SU-DHL-6 (cell line): Measurements from ENCODE around the gene ARHGAP40.

Source experiments
- H2AFZ ChIP-seq: fragments of 200-600 bp; sonication (generic); 2 replicates; pipeline ENCODE4 v1.6.1; 2014; ENCODE audit warnings: low read depth, mild to moderate bottlenecking, moderate library complexity, mixed read lengths, antibody characterized with exemption, low read length; ENCODE audit not compliant: severe bottlenecking
- H3F3A ChIP-seq: fragments of 200-600 bp; shearing (Covaris generic); 2 replicates; pipeline ENCODE4 v1.6.0; 2016; ENCODE audit warnings: antibody characterized with exemption, mild to moderate bottlenecking; ENCODE audit not compliant: insufficient read depth
- H3K27ac ChIP-seq: fragments of 200-600 bp; sonication (generic); 2 replicates; pipeline ENCODE4 v1.5.1; 2016; ENCODE audit warnings: low read depth, mild to moderate bottlenecking, low read length, moderate library complexity, mixed read lengths
- H3K27me3 ChIP-seq: fragments of 200-600 bp; sonication (generic), shearing (Covaris generic); 2 replicates; pipeline ENCODE4 v1.6.0; 2014; ENCODE audit warnings: mild to moderate bottlenecking, low read length
- H3K36me3 ChIP-seq: fragments of 200-600 bp; sonication (generic); 2 replicates; pipeline ENCODE4 v1.6.1; 2014; ENCODE audit warnings: mild to moderate bottlenecking, low read length, mixed read lengths
- H3K4me2 ChIP-seq: fragments of 300-600, 200-600 bp; shearing (Covaris generic), sonication (generic); 2 replicates; pipeline ENCODE4 v1.6.0; 2014; ENCODE audit warnings: low read length, low read depth, mild to moderate bottlenecking; ENCODE audit not compliant: poor library complexity, severe bottlenecking
- H3K4me3 ChIP-seq: fragments of 200-600 bp; sonication (generic); 2 replicates; pipeline ENCODE4 v1.5.1; 2014; ENCODE audit warnings: antibody characterized with exemption, low read length, mild to moderate bottlenecking, mixed read lengths; ENCODE audit not compliant: insufficient read depth, poor library complexity, severe bottlenecking
- H3K79me2 ChIP-seq: fragments of 200-600 bp; sonication (generic); 2 replicates; pipeline ENCODE4 v1.6.1; 2014; ENCODE audit warnings: mild to moderate bottlenecking, low read length, moderate library complexity; ENCODE audit not compliant: insufficient read depth
- H3K9ac ChIP-seq: fragments of 200-600 bp; sonication (generic); 2 replicates; pipeline ENCODE4 v1.7.0; 2014; ENCODE audit warnings: mild to moderate bottlenecking, low read length
- H3K9me2 ChIP-seq: fragments of 200-600 bp; sonication (generic); replicated peaks from 2 replicates; pipeline ENCODE4 v1.6.1; 2014; ENCODE audit warnings: low read length; ENCODE audit not compliant: insufficient read depth
- H3K9me3 ChIP-seq: fragments of 200-600 bp; sonication (generic); 2 replicates; pipeline ENCODE4 v1.6.1; 2014; ENCODE audit warnings: low read length, mixed read lengths; ENCODE audit not compliant: insufficient read depth
- H4K20me1 ChIP-seq: fragments of 200-600 bp; sonication (generic); 2 replicates; pipeline ENCODE4 v1.6.1; 2014; ENCODE audit warnings: low read depth, mild to moderate bottlenecking, antibody characterized with exemption, low read length, moderate library complexity, mixed read lengths
- CTCF ChIP-seq: fragments of 200-600 bp; sonication (generic); IDR thresholded peaks from one replicate; pipeline ENCODE4 v1.5.1; 2017; ENCODE audit warnings: antibody characterized with exemption, mild to moderate bottlenecking, low read length, moderate library complexity; ENCODE audit not compliant: insufficient read depth, poor library complexity, severe bottlenecking
- EZH2phosphoT487 ChIP-seq: fragments of 200-600 bp; sonication (generic), shearing (Covaris generic); conservative IDR thresholded peaks from 2 replicates; pipeline ENCODE4 v1.6.1; 2018; ENCODE audit warnings: mild to moderate bottlenecking, antibody characterized with exemption, low read length, moderate library complexity, mixed read lengths

Gene ARHGAP40

DNA sequence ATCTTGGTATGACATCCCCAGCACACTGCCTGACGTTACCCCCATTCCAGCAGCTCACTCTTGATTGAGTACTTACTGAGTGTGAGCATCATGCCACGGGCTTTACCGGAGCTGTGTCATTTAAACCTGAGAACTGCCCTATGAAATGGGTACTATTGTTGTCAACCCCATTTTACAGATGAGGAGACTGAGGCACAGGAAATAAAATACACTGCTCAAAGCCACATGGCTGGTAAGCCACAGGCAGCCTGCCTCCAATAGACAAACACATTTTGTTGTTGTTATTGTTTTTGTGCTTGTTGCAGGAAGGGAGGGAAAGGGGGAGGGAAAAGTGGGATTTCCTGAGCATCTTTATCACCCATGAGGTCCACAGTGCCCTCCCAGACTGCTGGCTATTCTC, 69.2 kb downstream of the ARHGAP40 start:
- Histone ChIP-seq H3F3A (no peaks in the 10 kb centered on the region), H3K79me2 (no peaks in the 10 kb centered on the region), H3K4me2 (no peak overlapping the region), H3K4me3 (no peak overlapping the region), H3K27me3 (no peaks in the 10 kb centered on the region), H2AFZ (no peak overlapping the region), H3K9me2 (no peaks in the 10 kb centered on the region), H3K9me3 (no peaks in the 10 kb centered on the region), H3K9ac (no peak overlapping the region), H3K27ac (no peak overlapping the region), H3K36me3 (no peaks in the 10 kb centered on the region), H4K20me1 (no peaks in the 10 kb centered on the region)
- no peak for TF ChIP-seq EZH2phosphoT487
- no peak for TF ChIP-seq CTCF

- H3K4me3 ChIP-seq = no peak overlapping the region
- no peaks in the 10 kb centered on the region for H4K20me1 ChIP-seq
- no peaks in the 10 kb centered on the region for H3K27me3 ChIP-seq
- no peak overlapping the region for H3K9ac ChIP-seq
- no peak overlapping the region for H3K4me2 ChIP-seq
- no peak for TF ChIP-seq EZH2phosphoT487
- no peak for TF ChIP-seq CTCF
- H3F3A ChIP-seq = no peaks in the 10 kb centered on the region
- H3K79me2 ChIP-seq = no peaks in the 10 kb centered on the region
- no peaks in the 10 kb centered on the region for H3K9me3 ChIP-seq
- H3K9me2 ChIP-seq = no peaks in the 10 kb centered on the region
- no peak overlapping the region for H3K27ac ChIP-seq
- no peak overlapping the region for H2AFZ ChIP-seq
- H3K36me3 ChIP-seq = no peaks in the 10 kb centered on the region
Observed at GRCh38 chr20:38671186-38671585, 69.6 kb downstream of the ARHGAP40 start.

GRCh38 chr20:38671701-38672292, 70.2 kb downstream of the ARHGAP40 start:
- no peaks in the 10 kb centered on the region for H3K27me3 ChIP-seq
- H3K27ac ChIP-seq = no peak overlapping the region
- H3K9me2 ChIP-seq = no peaks in the 10 kb centered on the region
- no peak overlapping the region for H3K4me3 ChIP-seq
- no peak overlapping the region for H3K9ac ChIP-seq
- H3K9me3 ChIP-seq = no peaks in the 10 kb centered on the region
- no peaks in the 10 kb centered on the region for H4K20me1 ChIP-seq
- TF ChIP-seq EZH2phosphoT487 (no peak), CTCF (no peak)
- no peak overlapping the region for H2AFZ ChIP-seq
- H3K36me3 ChIP-seq = no peaks in the 10 kb centered on the region
- no peaks in the 10 kb centered on the region for H3K79me2 ChIP-seq
- no peak overlapping the region for H3K4me2 ChIP-seq
- no peaks in the 10 kb centered on the region for H3F3A ChIP-seq
